K562 (cell line): ENCODE data around the gene C11orf54. TPM values are rescaled to one million over a fixed set of nuclear protein-coding genes. Genes with fewer than 3 reads are reported as not detected.
A peak's percentile ranks its signal among the peaks of the same experiment; 100 is the strongest.

Experiments used
- BRD4 ChIP-seq: fragments of 200-600 bp; sonication (generic); IDR thresholded peaks from 2 replicates; pipeline ENCODE4 v1.6.1; 2017; ENCODE audit warnings: inconsistent platforms
- EHMT2 ChIP-seq: fragments of 450-650 bp; IDR thresholded peaks from 2 replicates; pipeline ENCODE4 v1.6.1; 2018; ENCODE audit warnings: antibody characterized with exemption
- ILF3 ChIP-seq: fragments of 450-650 bp; IDR thresholded peaks from 2 replicates; pipeline ENCODE4 v1.6.1; 2018; ENCODE audit warnings: antibody characterized with exemption, mild to moderate bottlenecking, moderate library complexity, borderline replicate concordance
- NUFIP1 ChIP-seq: fragments of 450-650 bp; IDR thresholded peaks from 2 replicates; pipeline ENCODE4 v1.6.1; 2018; ENCODE audit not compliant: partially characterized antibody
- RREB1 ChIP-seq: fragments of 250-450 bp; sonication (Bioruptor Pico); IDR thresholded peaks from 2 replicates; pipeline ENCODE4 v1.4.0; 2020
- SAFB2 ChIP-seq: fragments of 200-400 bp; formaldehyde crosslinking; IDR thresholded peaks from 2 replicates; pipeline ENCODE4 v1.6.1; 2018; ENCODE audit warnings: borderline replicate concordance, low read length, low read depth, moderate library complexity; ENCODE audit not compliant: severe bottlenecking
- TCF7 ChIP-seq: sonication (generic); IDR thresholded peaks from 2 replicates; pipeline ENCODE4 v1.6.1; 2016; ENCODE audit warnings: antibody characterized with exemption, borderline replicate concordance
- polyA plus RNA-seq, 8 experiments: library from polyadenylated mRNA; depleted of rRNA in 4 of 8; stranded (reverse) in 5 of 8; unstranded in 3 of 8; fragments of >200 nt; fragmentation: Nextera tagmentation in 2 of 8; fragmentation: Illumina TruSeq in 1 of 8; extraction: Ambion mirVana in 2 of 8; extraction: Trizol in 1 of 8; gene quantifications; 2 replicates each; pipeline versions ENCODE4 v1.2.1 to v1.2.3, GENCODE V29; 2011 to 2014; ENCODE audit warnings: inconsistent platforms in 1 of 8, missing spikeins in 1 of 8
- total RNA-seq, 7 experiments: library from RNA; depleted of rRNA in 6 of 7; stranded (reverse); fragments of >200 nt in 6 of 7; fragmentation: Illumina TruSeq in 2 of 7; extraction: Trizol in 2 of 7; gene quantifications; 2 replicates each; pipeline versions ENCODE4 v1.2.1 to v1.2.3, GENCODE V29; 2011 to 2021; ENCODE audit warnings: low replicate concordance in 1 of 7
- TF ChIP-seq, protein P1 (sequence below): fragments of 250-450 bp; sonication (Bioruptor Pico); IDR thresholded peaks from 2 replicates; pipeline ENCODE4 v1.8.0; 2022; ENCODE audit warnings: moderate library complexity, mild to moderate bottlenecking, inconsistent platforms
- TF ChIP-seq, protein P2 (sequence below), 2 experiments: fragments of 450-650 bp in 1 of 2; sonication (generic) in 1 of 2; formaldehyde crosslinking in 1 of 2; IDR thresholded peaks in 1 of 2; conservative IDR thresholded peaks in 1 of 2; 2 replicates each; pipeline versions ENCODE4 v1.6.1 to v1.8.1; 2016 to 2023; ENCODE audit warnings: mild to moderate bottlenecking in 2 of 2, moderate library complexity in 2 of 2, inconsistent platforms in 1 of 2, missing genetic modification reagents in 1 of 2
- TF ChIP-seq, protein P3 (sequence below): sonication (generic); formaldehyde crosslinking; IDR thresholded peaks from 2 replicates; pipeline ENCODE4 v1.8.0; 2022; ENCODE audit warnings: mild to moderate bottlenecking, missing genetic modification reagents

C11orf54 gene
- total and polyA plus RNA-seq, 9 of the 15 experiments (the other 6 are each of a cell fraction or from before 2014, with no cell fraction given) = 13.4 to 33.0 (median 23.1) TPM

- no peak for TF ChIP-seq RREB1 (CRISPR knock-in tag)
- TF ChIP-seq, protein P1, sequence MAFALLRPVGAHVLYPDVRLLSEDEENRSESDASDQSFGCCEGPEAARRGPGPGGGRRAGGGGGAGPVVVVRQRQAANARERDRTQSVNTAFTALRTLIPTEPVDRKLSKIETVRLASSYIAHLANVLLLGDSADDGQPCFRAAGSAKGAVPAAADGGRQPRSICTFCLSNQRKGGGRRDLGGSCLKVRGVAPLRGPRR (CRISPR knock-in tag) = no peak
- TF ChIP-seq NUFIP1 = no peak
- TF ChIP-seq, protein P2, sequence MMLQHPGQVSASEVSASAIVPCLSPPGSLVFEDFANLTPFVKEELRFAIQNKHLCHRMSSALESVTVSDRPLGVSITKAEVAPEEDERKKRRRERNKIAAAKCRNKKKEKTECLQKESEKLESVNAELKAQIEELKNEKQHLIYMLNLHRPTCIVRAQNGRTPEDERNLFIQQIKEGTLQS (IDR thresholded peaks at IDR 0.05) = no peak
- TF ChIP-seq, protein P2 (CRISPR knock-in tag; conservative IDR thresholded peaks at IDR 0.05) = no peak; the same call in 1 of the 2 replicates
- TF ChIP-seq, protein P3, sequence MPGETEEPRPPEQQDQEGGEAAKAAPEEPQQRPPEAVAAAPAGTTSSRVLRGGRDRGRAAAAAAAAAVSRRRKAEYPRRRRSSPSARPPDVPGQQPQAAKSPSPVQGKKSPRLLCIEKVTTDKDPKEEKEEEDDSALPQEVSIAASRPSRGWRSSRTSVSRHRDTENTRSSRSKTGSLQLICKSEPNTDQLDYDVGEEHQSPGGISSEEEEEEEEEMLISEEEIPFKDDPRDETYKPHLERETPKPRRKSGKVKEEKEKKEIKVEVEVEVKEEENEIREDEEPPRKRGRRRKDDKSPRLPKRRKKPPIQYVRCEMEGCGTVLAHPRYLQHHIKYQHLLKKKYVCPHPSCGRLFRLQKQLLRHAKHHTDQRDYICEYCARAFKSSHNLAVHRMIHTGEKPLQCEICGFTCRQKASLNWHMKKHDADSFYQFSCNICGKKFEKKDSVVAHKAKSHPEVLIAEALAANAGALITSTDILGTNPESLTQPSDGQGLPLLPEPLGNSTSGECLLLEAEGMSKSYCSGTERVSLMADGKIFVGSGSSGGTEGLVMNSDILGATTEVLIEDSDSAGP (CRISPR knock-in tag) = no peak
- TF ChIP-seq EHMT2 = no peak
- peak; percentile 88; the same call in 1 of the 2 replicates for TF ChIP-seq BRD4
- TF ChIP-seq TCF7 = no peak
- TF ChIP-seq SAFB2 = no peak
- TF ChIP-seq ILF3 = no peak
Observed at GRCh38 chr11:93741094-93741881, at the start of gene C11orf54, which contains the start of gene TAF1D (continued).
